Choroid plexus epithelial cell (primary cell): ENCODE data around the gene PPP2R5C.

Experiments
- DNase-seq: peaks from one replicate; pipeline ENCODE4 v3.0.0-alpha.2; 2010; ENCODE audit warnings: low read depth
- H3K4me3 ChIP-seq: 2 replicates; pipeline ENCODE4 v1.5.1; 2011; ENCODE audit warnings: low read depth, mild to moderate bottlenecking, control low read depth, low read length, moderate library complexity
- CTCF ChIP-seq: conservative IDR thresholded peaks from 2 replicates; pipeline ENCODE4 v1.5.1; 2011; ENCODE audit warnings: low read depth, mild to moderate bottlenecking, control low read depth, inconsistent platforms, low read length, moderate library complexity

PPP2R5C gene

GRCh38 chr14:101872346-101872745 is 110.8 kb downstream of the PPP2R5C start:
- no peak for DNase-seq
- TF ChIP-seq CTCF = no peak
- H3K4me3 ChIP-seq = no peak overlapping the region

DNA sequence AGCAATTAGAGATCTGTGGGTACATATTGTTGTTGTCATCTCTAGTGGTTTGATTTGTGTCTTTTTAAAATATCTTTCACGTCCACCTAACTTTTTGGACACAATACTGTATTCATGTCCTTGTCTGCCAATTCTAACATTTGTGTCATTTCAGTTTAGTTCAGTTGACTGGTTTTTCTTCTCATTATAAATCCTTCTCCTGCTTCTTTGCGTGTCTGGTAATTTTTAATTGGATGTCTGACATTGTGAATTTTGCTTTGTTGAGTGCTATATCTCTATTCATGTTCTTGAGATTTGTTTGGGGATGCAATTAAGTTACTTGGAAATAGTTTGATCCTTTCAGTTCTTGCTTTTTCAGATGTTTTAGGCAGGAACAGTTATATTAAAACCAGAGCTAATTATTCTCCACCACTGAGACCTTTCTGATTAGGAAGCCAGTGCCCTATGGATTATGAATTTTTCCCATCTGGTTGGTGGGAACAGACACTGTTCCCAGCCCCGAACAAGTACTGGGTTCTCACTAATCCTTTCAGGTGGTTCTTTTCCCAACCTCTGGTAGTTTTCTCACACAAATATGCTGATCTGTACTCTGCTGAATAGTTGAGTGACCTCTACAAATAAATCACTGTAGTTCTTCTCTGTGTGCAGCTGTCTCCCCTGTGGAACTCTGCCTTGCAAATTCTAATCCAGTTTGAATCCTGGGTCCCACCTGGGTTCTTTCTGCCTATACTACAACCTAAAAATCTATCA is 111.7 kb downstream of the PPP2R5C start:
- TF ChIP-seq CTCF = no peak
- DNase-seq = no peak
- H3K4me3 ChIP-seq = no peak overlapping the region

DNA sequence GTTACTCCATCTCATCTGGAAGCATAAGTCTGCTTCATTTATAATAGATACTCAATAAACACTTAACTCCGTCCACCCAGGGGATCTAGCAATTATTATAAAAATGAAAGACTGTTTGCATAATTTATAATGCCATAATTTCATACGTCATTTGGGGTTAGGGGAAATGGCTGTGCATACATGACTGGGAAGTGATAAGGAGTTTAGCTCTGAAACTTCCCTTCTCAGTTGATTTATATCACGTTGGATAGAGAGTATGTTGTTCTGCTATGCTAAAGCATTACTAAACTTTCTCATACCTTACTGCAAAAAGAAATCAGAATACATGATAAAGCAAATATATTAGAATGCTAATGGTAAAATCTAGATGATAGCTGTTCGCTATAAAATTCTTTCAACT is 112.5 kb downstream of the PPP2R5C start:
- TF ChIP-seq CTCF = no peak
- no peak overlapping the region for H3K4me3 ChIP-seq
- DNase-seq = no peak

GRCh38 chr14:101875041-101875726 is 113.7 kb downstream of the PPP2R5C start:
- TF ChIP-seq CTCF = no peak
- H3K4me3 ChIP-seq = no peak overlapping the region
- no peak for DNase-seq

GRCh38 chr14:101875727-101876554 is 114.4 kb downstream of the PPP2R5C start:
- DNase-seq = peak; percentile 34
- TF ChIP-seq CTCF = no peak
- H3K4me3 ChIP-seq = no peak overlapping the region

DNA sequence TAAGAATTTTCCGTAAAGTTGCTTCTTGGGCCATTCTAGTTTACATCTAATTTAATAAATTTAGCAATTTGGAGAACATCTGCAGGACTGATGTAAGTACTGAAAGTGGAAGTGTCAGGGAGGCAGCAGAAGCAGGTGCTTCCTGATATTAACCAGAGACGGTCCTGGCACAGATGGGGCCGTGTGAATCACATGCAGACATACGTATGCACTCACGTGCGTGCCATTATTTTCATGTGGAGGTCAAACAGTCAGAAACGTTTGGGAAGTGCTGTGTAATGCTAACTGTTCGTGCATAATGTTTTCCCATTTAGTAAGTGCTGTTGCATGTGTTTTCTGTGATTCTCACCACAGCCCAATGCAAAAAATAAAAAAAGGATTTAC is 115.0 kb downstream of the PPP2R5C start:
- peak; percentile 28 for DNase-seq
- TF ChIP-seq CTCF = no peak
- H3K4me3 ChIP-seq = no peak overlapping the region
